GM21381 (cell line): ENCODE data around the gene TMEM61.
"Not testable (repeated sequence)": the region's sequence is repeated elsewhere in the genome, so short reads cannot be mapped to it uniquely, and the experiment has no call there.

ENCODE experiments used
- ATAC-seq: cut with Tn5 transposase; IDR thresholded peaks from one replicate; pipeline ENCODE4 v1.9.1; 2021; ENCODE audit warnings: mild to moderate bottlenecking, moderate library complexity; ENCODE audit not compliant: unreplicated experiment

TMEM61 gene

GRCh38 chr1:54980528-54981241 is at the start of gene TMEM61:
TMEM61 (plus strand) TSS chr1:54980628; CDS start chr1:54981066, 438 bp downstream.
- ATAC-seq: no peak

GRCh38 chr1:54931275-54931840 is 49.1 kb upstream of the TMEM61 start:
- no peak for ATAC-seq

- ATAC-seq: not testable (repeated sequence)
Measured at GRCh38 chr1:54934081-54934480, 46.3 kb upstream of the TMEM61 start.

GRCh38 chr1:54934869-54935268 is 45.6 kb upstream of the TMEM61 start:
- ATAC-seq: no peak

GRCh38 chr1:54936791-54937190 is 43.6 kb upstream of the TMEM61 start:
- ATAC-seq: no peak

GRCh38 chr1:54937469-54937868 is 43.0 kb upstream of the TMEM61 start:
- no peak for ATAC-seq

GRCh38 chr1:54938955-54939354 is 41.5 kb upstream of the TMEM61 start:
- not testable (repeated sequence) for ATAC-seq

GRCh38 chr1:54940042-54940441 is 40.4 kb upstream of the TMEM61 start:
- ATAC-seq: no peak

- no peak for ATAC-seq
Measured at GRCh38 chr1:54942976-54943375, 37.5 kb upstream of the TMEM61 start.

GRCh38 chr1:54944610-54945392 is 35.6 kb upstream of the TMEM61 start:
- ATAC-seq: peak; percentile 60

GRCh38 chr1:54945393-54945936 is 35.0 kb upstream of the TMEM61 start:
- no peak for ATAC-seq

- ATAC-seq: no peak
Measured at GRCh38 chr1:54947540-54947939, 32.9 kb upstream of the TMEM61 start.

GRCh38 chr1:54949053-54949452 is 31.4 kb upstream of the TMEM61 start:
- ATAC-seq: no peak

- no peak for ATAC-seq
Measured at GRCh38 chr1:54950006-54950368, 30.4 kb upstream of the TMEM61 start.

GRCh38 chr1:54950369-54951163 is 29.9 kb upstream of the TMEM61 start:
- ATAC-seq: no peak

- ATAC-seq: no peak
Measured at GRCh38 chr1:54951810-54952226, 28.6 kb upstream of the TMEM61 start.

GRCh38 chr1:54952950-54953718 is 27.3 kb upstream of the TMEM61 start:
- ATAC-seq: no peak

- no peak for ATAC-seq
Measured at GRCh38 chr1:54953846-54954245, 26.6 kb upstream of the TMEM61 start.

GRCh38 chr1:54955359-54955758 is 25.1 kb upstream of the TMEM61 start:
- ATAC-seq: no peak

GRCh38 chr1:54956726-54957125 is 23.7 kb upstream of the TMEM61 start:
- no peak for ATAC-seq
